Psoas muscle (tissue), 8 donors: Measurements from ENCODE around the gene CDH1. TPM values are rescaled to one million over a fixed set of nuclear protein-coding genes. Genes with fewer than 3 reads are reported as not detected.

Experiments
- ATAC-seq, 4 donors: fragments of 200-7000 bp; cut with Tn5 transposase; one replicate each; pipeline ENCODE4 v1.9.1; 2020; ENCODE audit warnings: moderate library complexity in 3 of 4, mild to moderate bottlenecking in 2 of 4
- DNase-seq, 2 donors: peaks; one replicate each; pipeline ENCODE4 v3.0.0-alpha.2; 2020
- H3K27ac ChIP-seq: fragments of 200-600 bp; one replicate; pipeline ENCODE4 v1.8.0; 2022
- H3K27me3 ChIP-seq, 3 donors: fragments of 200-600 bp in 1 of 3; one replicate each; pipeline versions ENCODE4 v1.6.1 to v1.8.0; 2013 to 2022; ENCODE audit warnings: low read length in 2 of 3, mild to moderate bottlenecking in 2 of 3, moderate library complexity in 1 of 3; ENCODE audit not compliant: insufficient read depth in 3 of 3
- H3K36me3 ChIP-seq, 2 donors: fragments of 200-600 bp in 1 of 2; one replicate each; pipeline versions ENCODE4 v1.6.1 to v1.8.0; 2013 to 2022; ENCODE audit warnings: low read depth in 1 of 2, mild to moderate bottlenecking in 1 of 2, moderate library complexity in 1 of 2; ENCODE audit not compliant: insufficient read depth in 1 of 2
- H3K4me1 ChIP-seq: fragments of 200-600 bp; one replicate; pipeline ENCODE4 v1.8.0; 2022
- H3K4me3 ChIP-seq: fragments of 200-600 bp; one replicate; pipeline ENCODE4 v1.8.0; 2022; ENCODE audit warnings: mild to moderate bottlenecking
- H3K9me3 ChIP-seq: fragments of 200-600 bp; one replicate; pipeline ENCODE4 v1.8.0; 2022
- CTCF ChIP-seq: fragments of 200-600 bp; IDR thresholded peaks from one replicate; pipeline ENCODE4 v1.8.0; 2022; ENCODE audit warnings: antibody characterized with exemption
- WGBS, 3 donors: extraction: QIAGEN DNeasy Blood & Tissue Kit; methylation state at CpG; one replicate each; pipeline versions ENCODE4 v1.1.6 to v1.1.7; 2013; 5-methylcytosine and 5-hydroxymethylcytosine counted together
- intact Hi-C, 2 donors: fragments of 100-400 bp; cut with DNase I; formaldehyde crosslinking; loops; one replicate each; pipeline versions ENCODE4 v1.11.0 to v1.14.2; 2022
- polyA plus RNA-seq, 3 donors: library from polyadenylated mRNA; stranded (reverse); fragments of 200-250 nt; gene quantifications; one replicate each; pipeline ENCODE4 v1.2.3, GENCODE V29; 2013
- total RNA-seq, 4 donors: library from RNA; stranded (reverse); fragmentation: NEBNext Ultra II Directional in 2 of 4; extraction: Animal tissue kit (Norgen Biotek cat#: 25700) in 2 of 4; gene quantifications; one replicate each; pipeline versions ENCODE4 v1.2.1 to v1.2.4, GENCODE V29; 2021 to 2023
- donor health status: healthy with polysubstance abuse.
- donor health status: DM: no; HTN: no; CAD: no; lungs with moderate emphysema.
- donor health status: Bipolar disorder and iron deficiency.
- donor health status: healthy.
- donor health status: DM: yes; HTN: yes; CAD: no.
- donor health status: DM: no; HTN: no; CAD: no.
- donor health status: DM: no; HTN: no; CAD: no.
- donor health status: DM: yes; HTN: yes; CAD: no.

The CDH1 gene
- total and polyA plus RNA-seq, 7 donors, result 0.04 to 0.63 (median 0.09) TPM; not detected in 2

DNA sequence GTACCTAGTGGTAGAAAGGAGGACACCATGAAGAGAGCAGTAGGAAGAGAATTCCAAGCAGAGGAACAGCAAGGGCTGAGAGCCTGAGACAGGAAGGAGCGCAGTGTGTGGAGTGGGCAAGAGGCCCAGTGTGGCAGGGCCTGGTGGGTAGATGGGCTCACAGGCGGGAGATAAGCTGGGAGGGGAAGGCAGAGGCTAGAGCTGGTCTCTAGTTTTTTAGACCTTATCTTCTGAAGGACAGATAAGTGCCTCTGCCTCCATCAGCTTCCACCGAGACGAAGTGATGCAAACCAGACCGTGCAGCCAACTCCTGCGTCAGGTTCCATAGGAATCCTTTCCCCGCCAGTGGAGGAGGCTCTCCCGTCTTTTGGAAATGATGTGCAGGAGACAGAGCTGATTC is 33.6 kb downstream of the CDH1 start:
- TF ChIP-seq CTCF, result no peak
- Histone ChIP-seq H3K27ac (no peak overlapping the region), H3K36me3 (no peaks in the 10 kb centered on the region), H3K4me1 (no peaks in the 10 kb centered on the region), H3K4me3 (no peak overlapping the region), H3K27me3 (no peaks in the 10 kb centered on the region), H3K9me3 (no peaks in the 10 kb centered on the region)
- intact Hi-C loops, result no loop called here
- 79 to 85% (median 84%) methylated on average over 8 of the region's 8 CpGs for WGBS, 3 donors
- ATAC-seq (no peak), DNase-seq (no peak)

DNA sequence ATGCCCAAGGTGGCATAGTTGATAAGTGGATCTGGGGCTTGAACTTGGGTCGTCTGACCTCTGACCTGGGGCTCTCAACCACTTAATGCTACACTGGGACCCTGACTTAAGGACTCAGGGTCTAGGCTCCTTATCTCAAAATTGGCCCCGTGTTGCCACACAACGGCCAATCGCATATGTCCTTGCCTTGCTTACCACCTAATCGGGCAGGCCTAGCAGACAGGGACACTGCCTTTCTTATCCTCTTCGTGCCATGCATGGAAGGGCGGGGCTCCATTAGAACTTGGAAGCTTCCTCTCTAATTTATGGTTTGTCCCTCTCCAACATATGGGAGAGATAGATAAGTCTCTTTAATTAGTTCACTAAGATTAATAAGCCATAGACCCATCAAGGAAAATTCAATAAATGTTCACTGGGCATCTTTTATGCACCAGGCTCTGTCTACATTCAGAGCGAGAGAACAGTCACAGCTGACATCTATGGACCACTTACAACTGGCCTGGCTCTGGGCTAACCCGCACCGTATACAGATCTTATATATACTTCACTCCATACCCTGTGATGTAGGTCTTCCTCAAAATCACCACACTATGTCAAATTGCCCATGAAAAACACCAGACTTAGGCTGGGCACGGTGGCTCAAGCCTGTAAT is 35.1 kb downstream of the CDH1 start:
- intact Hi-C loops, result no loop called here
- H3K9me3 ChIP-seq, result no peaks in the 10 kb centered on the region
- H3K27me3 ChIP-seq, result no peaks in the 10 kb centered on the region
- no peak for TF ChIP-seq CTCF
- WGBS, 3 donors, result 86 to 89% (median 88%) methylated on average over 11 of the region's 11 CpGs
- no peak overlapping the region for H3K4me3 ChIP-seq
- H3K27ac ChIP-seq, result no peak overlapping the region
- no peak for DNase-seq
- H3K36me3 ChIP-seq, result no peaks in the 10 kb centered on the region
- ATAC-seq, result no peak
- no peaks in the 10 kb centered on the region for H3K4me1 ChIP-seq

DNA sequence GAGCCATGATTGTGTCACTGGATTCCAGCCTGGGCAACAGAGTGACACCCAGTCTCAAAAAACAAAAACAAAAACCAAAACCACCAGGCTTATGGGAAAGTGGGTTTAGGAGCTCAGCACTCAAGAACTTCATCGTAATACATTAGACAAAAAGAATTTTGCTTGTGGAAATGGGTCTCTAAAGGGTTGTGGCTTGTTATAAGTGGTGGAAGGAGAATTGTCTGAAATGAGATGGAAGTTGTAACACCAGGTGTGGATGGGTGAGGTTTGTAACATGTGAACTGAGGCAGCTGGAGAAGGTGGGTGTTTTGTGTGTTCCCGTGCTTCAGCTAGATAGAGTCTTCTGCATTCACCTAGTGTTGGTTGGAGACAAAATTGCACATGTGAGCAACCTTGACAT is 35.8 kb downstream of the CDH1 start:
- H3K9me3 ChIP-seq, result no peaks in the 10 kb centered on the region
- no peak overlapping the region for H3K4me3 ChIP-seq
- no peaks in the 10 kb centered on the region for H3K4me1 ChIP-seq
- WGBS, 3 donors, result 90 to 92% (median 91%) methylated on average over 2 of the region's 2 CpGs
- no peak for DNase-seq
- ATAC-seq, result no peak
- H3K27me3 ChIP-seq, result no peaks in the 10 kb centered on the region
- no peak for TF ChIP-seq CTCF
- intact Hi-C loops, result no loop called here
- H3K27ac ChIP-seq, result no peak overlapping the region
- no peaks in the 10 kb centered on the region for H3K36me3 ChIP-seq

- 76 to 86% (median 78%) methylated on average over 7 of the region's 7 CpGs for WGBS, 3 donors
- H3K27ac ChIP-seq, result no peak overlapping the region
- no peaks in the 10 kb centered on the region for H3K4me1 ChIP-seq
- ATAC-seq (no peak), DNase-seq (no peak)
- TF ChIP-seq CTCF, result no peak
- no peaks in the 10 kb centered on the region for H3K36me3 ChIP-seq
- intact Hi-C loops, result no loop called here
- H3K9me3 ChIP-seq, result no peaks in the 10 kb centered on the region
- H3K27me3 ChIP-seq, result no peaks in the 10 kb centered on the region
- no peak overlapping the region for H3K4me3 ChIP-seq
These were observed 38.0 kb downstream of the CDH1 start for GRCh38 chr16:68774982-68775634.
